ENCODE data around the gene TRIM49D1. TPM values are rescaled to one million over a fixed set of nuclear protein-coding genes. Genes with fewer than 3 reads are reported as not detected.
"Not testable (repeated sequence)": the region's sequence is repeated elsewhere in the genome, so short reads cannot be mapped to it uniquely, and the experiment has no call there.

The TRIM49D1 gene
- total and polyA plus RNA-seq, 9 of the 15 experiments (the other 6 are each of a cell fraction or from before 2014, with no cell fraction given): 0.08 TPM; not detected in 8

DNA sequence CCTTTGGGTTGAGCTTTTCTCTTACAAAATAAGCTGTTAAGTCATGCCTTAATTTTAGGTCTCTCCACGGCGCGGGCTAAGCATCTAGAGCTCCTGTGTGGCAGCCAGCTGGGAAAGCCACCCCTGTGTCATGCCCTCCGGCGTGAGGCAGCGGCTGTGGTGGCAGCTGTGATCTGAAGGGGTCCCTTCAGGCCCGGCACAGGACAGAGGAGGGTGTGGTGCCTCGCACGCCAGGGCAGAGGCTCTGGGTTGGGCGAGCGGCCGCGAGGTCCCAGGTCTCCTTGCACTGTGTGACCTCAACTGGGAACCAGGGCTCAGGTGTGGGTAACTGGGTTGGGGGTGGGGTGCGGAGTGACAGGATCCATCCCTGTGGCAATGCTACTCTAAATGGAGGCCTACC, 21.2 kb downstream of the TRIM49D1 start:
- H3K9ac ChIP-seq (ENCODE audit: insufficient read depth in 1 of 2, low read depth in 2 of 2, low read length in 2 of 2); H3K9me1 ChIP-seq (ENCODE audit: control insufficient read depth, insufficient read depth, low read length); H4K20me1 ChIP-seq (replicated peaks; ENCODE audit: control insufficient read depth, insufficient read depth, low read length); BruUV-seq (replicated peaks); H3K4me1 ChIP-seq (replicated peaks in 1 of 2; ENCODE audit: control insufficient read depth in 2 of 2, insufficient read depth in 2 of 2, low read length in 2 of 2); H3K4me3 ChIP-seq; H3K27ac ChIP-seq (ENCODE audit: extremely low read depth, low read depth, low read length); H3K4me2 ChIP-seq (ENCODE audit: insufficient read depth, low read length); H3K9me3 ChIP-seq (replicated peaks; ENCODE audit: control insufficient read depth, insufficient read depth, low read depth, low read length); FAIRE-seq; ATAC-seq; DNase-seq (ENCODE audit: extremely low read depth in 1 of 4, low spot score in 3 of 4); POLR2A ChIA-PET; H3K79me2 ChIP-seq (ENCODE audit: control insufficient read depth, insufficient read depth, low read length); intact Hi-C loops (cut with micrococcal nuclease); H3K27me3 ChIP-seq (ENCODE audit: control insufficient read depth in 2 of 2, insufficient read depth in 2 of 2, low read length in 2 of 2); CTCF ChIA-PET (ENCODE audit: low intra/inter-chr PET ratio); in situ Hi-C loops (cut with MboI); H3K36me3 ChIP-seq (ENCODE audit: control insufficient read depth, insufficient read depth, low read length); H2AFZ ChIP-seq (ENCODE audit: low read depth, low read length): not testable (repeated sequence)
- WGBS (ENCODE audit: insufficient coverage, low coverage, missing lambda C conversion rate): no CpG with 5 or more reads among the region's 14 CpGs

DNA sequence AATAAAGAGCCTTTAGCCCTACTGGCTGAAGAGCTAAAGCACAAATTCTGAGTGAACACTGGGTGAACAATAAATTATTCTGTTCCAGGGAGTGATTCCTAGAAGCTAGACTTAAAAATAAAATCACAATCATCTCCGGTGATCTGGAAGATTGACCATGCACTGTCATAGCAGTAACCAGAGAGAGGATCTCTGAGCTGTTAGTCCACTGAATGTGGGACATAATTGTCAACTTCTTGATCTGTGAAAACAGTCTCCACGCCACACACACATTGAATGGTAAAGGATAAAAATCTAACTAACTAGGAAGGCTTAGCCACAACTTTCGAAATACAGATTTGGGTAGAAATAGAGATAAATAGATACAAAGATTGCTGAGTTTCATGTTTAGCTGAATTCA, 28.8 kb downstream of the TRIM49D1 start:
- intact Hi-C loops (cut with micrococcal nuclease); ATAC-seq; BruUV-seq (replicated peaks); H3K9ac ChIP-seq (ENCODE audit: insufficient read depth in 1 of 2, low read depth in 2 of 2, low read length in 2 of 2); H3K4me1 ChIP-seq (replicated peaks in 1 of 2; ENCODE audit: control insufficient read depth in 2 of 2, insufficient read depth in 2 of 2, low read length in 2 of 2); H4K20me1 ChIP-seq (replicated peaks; ENCODE audit: control insufficient read depth, insufficient read depth, low read length); CTCF ChIA-PET (ENCODE audit: low intra/inter-chr PET ratio); H3K9me3 ChIP-seq (replicated peaks; ENCODE audit: control insufficient read depth, insufficient read depth, low read depth, low read length); H3K79me2 ChIP-seq (ENCODE audit: control insufficient read depth, insufficient read depth, low read length); H3K4me2 ChIP-seq (ENCODE audit: insufficient read depth, low read length); H3K36me3 ChIP-seq (ENCODE audit: control insufficient read depth, insufficient read depth, low read length); H3K4me3 ChIP-seq; H2AFZ ChIP-seq (ENCODE audit: low read depth, low read length); POLR2A ChIA-PET; H3K9me1 ChIP-seq (ENCODE audit: control insufficient read depth, insufficient read depth, low read length); in situ Hi-C loops (cut with MboI); DNase-seq (ENCODE audit: extremely low read depth in 1 of 4, low spot score in 3 of 4); H3K27me3 ChIP-seq (ENCODE audit: control insufficient read depth in 2 of 2, insufficient read depth in 2 of 2, low read length in 2 of 2); H3K27ac ChIP-seq (ENCODE audit: extremely low read depth, low read depth, low read length): not testable (repeated sequence)
- WGBS (ENCODE audit: insufficient coverage, low coverage, missing lambda C conversion rate): no CpG with 5 or more reads among the region's 3 CpGs
- peak; percentile 58 for FAIRE-seq

- H3K9me1 ChIP-seq (ENCODE audit: control insufficient read depth, insufficient read depth, low read length); H3K4me2 ChIP-seq (ENCODE audit: insufficient read depth, low read length); FAIRE-seq; H3K79me2 ChIP-seq (ENCODE audit: control insufficient read depth, insufficient read depth, low read length); H2AFZ ChIP-seq (ENCODE audit: low read depth, low read length); H3K36me3 ChIP-seq (ENCODE audit: control insufficient read depth, insufficient read depth, low read length); H3K9ac ChIP-seq (ENCODE audit: insufficient read depth in 1 of 2, low read depth in 2 of 2, low read length in 2 of 2); H3K4me1 ChIP-seq (replicated peaks in 1 of 2; ENCODE audit: control insufficient read depth in 2 of 2, insufficient read depth in 2 of 2, low read length in 2 of 2); ATAC-seq; H3K4me3 ChIP-seq; H3K27ac ChIP-seq (ENCODE audit: extremely low read depth, low read depth, low read length); H4K20me1 ChIP-seq (replicated peaks; ENCODE audit: control insufficient read depth, insufficient read depth, low read length); intact Hi-C loops (cut with micrococcal nuclease); POLR2A ChIA-PET; in situ Hi-C loops (cut with MboI); BruUV-seq (replicated peaks); CTCF ChIA-PET (ENCODE audit: low intra/inter-chr PET ratio); H3K9me3 ChIP-seq (replicated peaks; ENCODE audit: control insufficient read depth, insufficient read depth, low read depth, low read length); DNase-seq (ENCODE audit: extremely low read depth in 1 of 4, low spot score in 3 of 4); H3K27me3 ChIP-seq (ENCODE audit: control insufficient read depth in 2 of 2, insufficient read depth in 2 of 2, low read length in 2 of 2): not testable (repeated sequence)
- no CpG with 5 or more reads among the region's 6 CpGs for WGBS (ENCODE audit: insufficient coverage, low coverage, missing lambda C conversion rate)
Observed at GRCh38 chr11:89877511-89877910, 44.5 kb downstream of the TRIM49D1 start.

DNA sequence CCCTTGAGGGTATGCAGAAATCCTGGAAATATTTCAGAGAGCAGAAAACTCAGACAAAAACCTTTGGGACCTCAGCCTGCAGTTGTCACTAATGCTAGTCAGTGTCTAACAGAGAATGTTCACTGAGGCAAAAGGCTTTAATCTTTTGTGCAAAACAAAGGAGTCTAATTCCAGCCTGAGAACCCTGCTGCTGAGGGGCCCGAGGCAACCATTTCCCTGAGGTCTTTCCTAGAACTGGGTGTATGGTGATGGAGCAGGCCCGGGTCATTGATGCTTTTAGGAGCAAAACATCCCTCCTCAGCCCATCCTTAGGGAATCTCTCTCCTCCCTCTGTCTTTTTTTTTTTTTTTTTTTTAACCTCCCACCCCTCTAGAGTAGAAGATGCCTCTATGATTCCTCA, 49.5 kb downstream of the TRIM49D1 start:
- in situ Hi-C loops (cut with MboI); H2AFZ ChIP-seq (ENCODE audit: low read depth, low read length): not testable (repeated sequence)

More for the DNA sequence above, 49.5 kb downstream of the TRIM49D1 start:
- FAIRE-seq; H3K36me3 ChIP-seq (ENCODE audit: control insufficient read depth, insufficient read depth, low read length); intact Hi-C loops (cut with micrococcal nuclease); DNase-seq (ENCODE audit: extremely low read depth in 1 of 4, low spot score in 3 of 4); H3K4me2 ChIP-seq (ENCODE audit: insufficient read depth, low read length); POLR2A ChIA-PET; H3K9me1 ChIP-seq (ENCODE audit: control insufficient read depth, insufficient read depth, low read length); BruUV-seq (replicated peaks); H3K9me3 ChIP-seq (replicated peaks; ENCODE audit: control insufficient read depth, insufficient read depth, low read depth, low read length); H3K4me1 ChIP-seq (replicated peaks in 1 of 2; ENCODE audit: control insufficient read depth in 2 of 2, insufficient read depth in 2 of 2, low read length in 2 of 2); H3K27me3 ChIP-seq (ENCODE audit: control insufficient read depth in 2 of 2, insufficient read depth in 2 of 2, low read length in 2 of 2); CTCF ChIA-PET (ENCODE audit: low intra/inter-chr PET ratio); H3K79me2 ChIP-seq (ENCODE audit: control insufficient read depth, insufficient read depth, low read length); H4K20me1 ChIP-seq (replicated peaks; ENCODE audit: control insufficient read depth, insufficient read depth, low read length); H3K9ac ChIP-seq (ENCODE audit: insufficient read depth in 1 of 2, low read depth in 2 of 2, low read length in 2 of 2); H3K27ac ChIP-seq (ENCODE audit: extremely low read depth, low read depth, low read length); ATAC-seq; H3K4me3 ChIP-seq: not testable (repeated sequence)
- WGBS (ENCODE audit: insufficient coverage, low coverage, missing lambda C conversion rate): 0% methylated on average over 2 of the region's 2 CpGs

Data from K562 (cell line).